OCI-LY7 (cell line): ENCODE data around the gene FZD7.

Experiments
- CTCF ChIP-seq: fragments of 200-600 bp; sonication (generic); conservative IDR thresholded peaks from 2 replicates; pipeline ENCODE4 v1.5.1; 2014; ENCODE audit warnings: mild to moderate bottlenecking, antibody characterized with exemption, low read length, moderate library complexity, mixed read lengths
- EZH2phosphoT487 ChIP-seq: fragments of 200-600 bp; sonication (generic); IDR thresholded peaks from 2 replicates; pipeline ENCODE4 v1.6.1; 2018; ENCODE audit warnings: low read depth, borderline replicate concordance, mild to moderate bottlenecking, mixed run types, antibody characterized with exemption, low read length, moderate library complexity, mixed read lengths

DNA sequence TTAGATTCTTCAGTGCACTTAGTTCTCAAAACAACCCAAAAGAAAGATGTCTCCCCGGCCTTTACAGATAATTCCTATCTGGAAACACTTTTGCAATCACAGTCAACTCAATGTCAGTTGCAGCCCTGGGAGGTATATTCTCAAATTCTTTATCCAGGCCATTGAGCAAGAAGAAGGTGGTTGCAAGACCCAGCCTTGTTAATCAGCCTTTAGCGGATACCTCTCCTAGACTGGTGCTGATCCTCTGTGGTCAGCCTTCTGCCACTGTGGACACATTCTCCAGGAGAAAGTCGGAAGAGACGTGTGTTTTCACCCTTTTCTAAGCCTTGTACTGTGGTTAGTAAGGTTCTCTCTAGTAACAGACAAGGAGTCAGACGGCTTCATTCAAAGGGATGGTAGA is 7.8 kb upstream of the FZD7 start:
- TF ChIP-seq CTCF (no peak), EZH2phosphoT487 (no peak)
